Measurements from ENCODE around the gene NEK6.

The NEK6 gene

DNA sequence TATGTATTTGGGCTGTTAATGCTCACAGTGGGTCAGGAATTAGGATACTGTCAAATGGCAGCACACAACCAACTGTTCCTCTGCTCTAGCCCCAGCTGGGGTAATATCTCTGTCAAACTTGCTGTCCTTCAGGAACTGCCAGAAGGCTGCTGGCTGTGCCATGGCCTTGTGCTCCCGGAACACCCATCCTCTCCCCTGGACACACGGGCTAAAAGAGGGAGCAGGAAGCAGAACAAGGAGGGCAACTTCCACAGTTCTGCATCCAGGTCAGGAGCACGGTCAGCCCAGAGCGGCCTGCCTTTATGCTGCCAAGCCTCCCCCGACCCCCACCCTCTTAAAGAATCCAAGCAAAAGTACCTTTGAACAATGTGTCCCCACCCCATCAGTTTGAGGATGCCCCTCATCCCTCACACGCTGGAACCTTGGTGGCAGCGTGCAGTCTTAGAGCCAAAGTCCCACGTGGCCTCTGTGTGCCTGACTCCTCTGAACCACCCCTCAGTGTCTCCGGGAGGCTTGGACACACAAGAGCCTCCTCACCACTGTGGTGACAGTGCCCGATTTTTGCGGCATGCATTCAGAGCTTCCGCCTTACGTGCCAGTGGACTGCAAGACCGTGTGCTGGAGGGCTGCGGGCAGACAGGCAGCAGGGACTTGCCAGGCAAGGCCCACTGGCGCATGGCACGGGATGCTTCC is 96.7 kb downstream of the NEK6 start:
- DNase-seq (ENCODE audit: low spot score) = no peak

DNA sequence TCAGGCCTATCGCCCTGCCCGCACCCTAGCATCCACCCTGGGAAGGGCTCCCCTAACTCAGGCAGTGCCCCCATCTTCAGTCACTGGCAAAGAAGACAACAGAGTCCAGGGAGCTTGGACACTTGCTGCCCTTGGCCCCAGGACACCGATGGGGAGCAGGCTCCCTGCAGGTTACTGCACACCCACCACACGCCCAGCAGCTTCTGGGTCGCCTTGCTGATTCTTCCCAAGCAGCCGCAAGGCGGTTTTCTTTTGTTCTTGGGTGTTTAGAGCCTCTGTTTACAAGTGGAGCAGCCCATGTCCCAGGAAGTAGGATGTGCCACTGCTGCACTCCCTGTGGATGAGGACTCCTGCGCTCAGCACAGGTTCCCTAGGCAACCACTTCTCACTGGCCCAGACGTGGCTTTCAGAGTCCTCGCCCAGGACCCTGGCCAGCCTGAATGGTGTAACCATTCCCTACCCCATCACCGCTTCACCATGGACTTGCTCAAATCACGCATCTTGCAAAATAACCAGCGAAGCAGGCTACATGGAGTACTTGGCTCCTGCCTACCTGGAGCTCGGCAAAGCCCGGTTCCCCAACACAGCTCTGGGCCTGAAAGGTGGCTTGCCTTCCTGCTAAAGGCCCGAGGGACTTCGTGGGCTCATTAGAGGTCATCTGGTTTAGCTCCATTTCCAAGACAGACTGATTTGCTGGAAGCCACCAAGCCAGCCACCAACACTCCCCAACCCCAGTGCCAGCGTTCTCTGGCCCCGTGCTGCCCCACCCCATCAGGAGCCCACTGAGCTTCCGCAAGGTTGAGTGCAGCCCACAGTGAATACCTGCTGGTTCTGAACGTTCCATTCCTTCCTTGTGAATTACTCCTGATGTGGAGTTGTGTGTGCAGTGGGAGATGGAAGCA is 97.5 kb downstream of the NEK6 start:
- no peak for DNase-seq (ENCODE audit: low spot score)

DNA sequence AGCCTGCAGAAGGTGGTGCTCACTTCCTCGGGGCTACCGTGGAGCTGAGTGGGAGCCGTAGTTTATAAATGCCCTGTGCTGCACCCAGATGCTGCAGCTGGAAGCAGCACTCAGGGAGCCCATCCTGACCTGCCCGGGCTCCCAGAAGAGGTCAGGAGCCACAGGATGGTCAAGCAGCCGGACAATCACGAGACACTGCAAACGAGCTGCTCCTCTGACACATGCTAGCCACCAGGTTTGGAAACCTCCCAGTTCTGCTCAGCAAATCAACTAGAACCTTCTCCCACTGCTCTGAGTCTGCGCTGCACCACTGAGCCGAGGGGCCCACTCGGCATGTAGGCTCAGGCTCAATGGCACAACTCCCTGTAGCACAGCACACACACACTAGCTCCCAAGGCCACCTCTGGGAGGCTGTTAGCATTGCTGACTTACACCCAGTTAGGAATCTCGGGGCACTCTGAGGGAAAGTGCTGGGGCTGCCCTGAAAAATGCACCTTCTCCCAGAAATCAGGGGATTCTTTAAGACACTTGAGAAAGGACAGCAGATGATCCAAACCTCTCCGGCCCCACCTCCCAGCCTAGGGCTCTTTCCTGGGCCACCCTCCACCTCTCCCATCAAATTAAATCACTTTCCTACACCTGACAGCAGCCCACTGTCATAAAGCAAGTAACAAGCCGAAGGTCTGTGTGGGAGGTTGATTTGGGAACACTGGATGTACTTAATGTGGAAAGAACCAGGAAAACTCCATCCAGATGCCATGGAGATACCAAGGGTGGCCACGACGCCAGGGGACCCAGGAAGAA is 98.4 kb downstream of the NEK6 start:
- DNase-seq (ENCODE audit: low spot score) = no peak

DNA sequence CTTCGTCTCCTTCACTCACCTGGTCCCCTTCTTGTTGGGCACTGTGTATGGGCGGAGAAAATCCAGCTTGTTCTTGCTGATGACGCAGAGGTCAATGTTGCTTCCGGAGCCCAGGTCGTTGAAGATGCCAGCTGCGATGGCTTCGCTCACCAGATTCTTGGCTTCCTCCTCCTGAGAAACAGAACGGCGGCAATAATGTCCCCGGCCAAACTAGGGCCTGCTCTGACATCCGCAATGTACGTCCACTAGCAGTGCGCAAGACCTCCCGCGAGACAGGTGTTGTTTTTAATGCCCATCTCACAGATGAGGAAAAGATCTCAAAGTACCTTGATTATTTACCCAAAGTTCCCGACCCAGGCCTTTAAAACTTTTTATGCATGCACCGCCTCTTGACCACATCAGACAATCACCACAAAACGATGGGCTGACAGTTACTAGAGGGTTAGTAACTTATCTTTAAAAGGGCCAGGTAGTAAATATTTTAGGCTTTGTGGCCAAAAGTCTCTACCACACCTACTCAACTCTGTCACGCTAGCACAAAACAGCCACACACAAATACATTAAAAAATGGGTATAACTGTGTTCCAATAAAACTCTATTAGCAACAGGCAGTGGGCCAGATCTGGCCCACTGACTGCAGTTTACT is 99.1 kb downstream of the NEK6 start:
- DNase-seq (ENCODE audit: low spot score) = no peak

DNA sequence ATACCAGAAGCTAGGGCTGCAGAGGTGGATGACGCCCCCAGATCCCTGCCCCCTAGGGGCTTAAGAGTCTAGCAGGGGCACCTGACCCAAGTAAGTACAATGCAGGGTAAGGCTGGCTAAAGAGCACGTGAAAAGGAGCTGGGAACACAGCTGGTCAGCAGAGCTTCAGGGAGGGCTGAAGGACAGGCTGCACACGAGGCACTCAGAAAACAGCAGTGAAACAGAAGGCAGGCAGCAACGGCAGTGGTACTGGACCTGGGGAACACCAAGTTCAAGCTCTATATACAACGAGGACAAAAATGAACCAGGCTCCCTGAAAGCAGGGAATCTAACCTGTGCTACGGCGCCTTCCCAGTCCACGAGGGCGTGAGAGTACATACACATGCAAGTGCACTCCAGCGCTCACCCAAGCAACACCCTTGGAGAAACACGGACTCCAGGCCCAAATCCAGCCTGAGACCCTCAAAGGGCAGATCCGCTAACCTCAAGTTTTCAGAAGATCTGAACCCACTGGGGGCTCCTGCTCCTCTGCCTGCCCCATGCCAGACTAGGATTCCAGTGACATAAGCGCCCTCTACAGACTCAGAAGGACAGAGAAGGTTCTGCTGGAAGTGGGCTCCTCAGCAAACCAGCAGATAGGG is 100.1 kb downstream of the NEK6 start:
- DNase-seq (ENCODE audit: low spot score) = no peak

DNA sequence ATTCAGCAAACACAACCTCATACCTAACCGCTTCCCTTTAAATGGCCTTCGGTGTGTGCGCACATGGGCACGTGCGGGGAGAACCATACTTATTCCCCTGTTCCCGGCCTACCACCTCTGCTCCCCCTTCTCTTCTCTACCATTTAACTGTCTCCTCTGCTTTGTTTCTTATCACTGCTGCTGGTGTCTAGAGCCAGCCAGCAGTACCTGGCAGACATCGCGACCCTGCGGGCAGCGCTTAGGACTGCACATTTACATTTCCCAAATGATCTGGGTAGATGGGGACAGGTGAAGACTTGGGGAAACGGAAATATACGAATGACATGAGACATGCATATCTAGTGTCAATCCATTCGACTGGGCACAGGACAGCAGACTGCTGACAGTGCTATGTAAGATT is 100.9 kb downstream of the NEK6 start:
- no peak for DNase-seq (ENCODE audit: low spot score)

DNA sequence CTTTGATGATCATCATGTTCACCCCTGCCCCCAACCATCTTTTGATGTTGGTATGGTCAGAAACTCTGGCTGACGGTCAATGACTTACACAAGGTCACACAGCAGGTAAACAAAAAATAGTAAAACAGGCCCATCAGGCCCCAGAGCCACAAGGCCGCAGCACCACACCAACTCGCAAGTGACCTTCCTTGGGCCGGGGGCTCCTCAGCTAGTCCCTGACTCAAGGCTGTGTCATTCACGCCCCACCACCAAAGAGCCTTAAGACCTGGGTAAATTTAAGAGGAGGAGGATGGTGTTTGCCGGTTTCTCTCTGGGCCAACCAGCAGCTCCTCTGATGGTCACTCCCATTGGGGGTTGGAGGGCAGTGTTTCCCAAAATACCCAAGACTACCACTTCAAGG is 101.7 kb downstream of the NEK6 start:
- DNase-seq (ENCODE audit: low spot score) = no peak

DNA sequence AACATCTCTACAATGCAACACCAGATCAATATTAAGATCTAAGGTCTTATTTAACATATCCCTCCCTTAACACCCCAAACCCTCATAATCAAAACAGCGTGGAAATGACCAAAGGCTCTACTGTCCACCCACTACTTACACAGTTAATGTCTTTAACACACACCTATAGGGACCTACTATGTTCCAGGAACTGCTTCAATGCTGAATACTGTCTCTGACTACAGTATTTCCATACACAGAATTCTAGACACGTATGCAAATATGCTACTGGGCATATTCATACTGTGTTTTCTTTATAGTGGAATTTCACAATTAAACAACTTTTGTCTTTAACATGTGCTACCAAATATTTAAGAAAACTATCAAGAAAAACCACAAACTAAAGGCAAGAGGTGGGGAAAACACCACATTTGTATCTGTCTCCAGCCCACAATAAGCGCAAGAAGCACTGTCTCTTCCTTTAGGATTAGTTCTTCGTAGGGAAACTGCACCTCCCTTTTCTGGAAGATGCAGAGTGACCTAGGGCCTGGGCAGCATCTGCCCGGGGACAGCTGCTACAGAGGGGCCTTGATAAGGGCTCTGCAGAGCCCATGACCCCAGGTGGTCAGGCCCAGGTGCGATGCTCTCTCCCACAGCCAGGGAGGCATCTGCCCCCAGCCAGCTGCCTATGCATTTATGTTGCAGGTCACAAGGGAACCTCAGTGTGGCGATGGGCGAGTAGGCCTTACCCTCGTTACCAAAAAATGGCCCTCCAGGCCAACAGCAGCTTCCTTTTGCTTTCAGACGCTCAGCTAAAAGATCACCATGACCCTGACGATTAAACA is 102.3 kb downstream of the NEK6 start:
- no peak for DNase-seq (ENCODE audit: low spot score)

DNA sequence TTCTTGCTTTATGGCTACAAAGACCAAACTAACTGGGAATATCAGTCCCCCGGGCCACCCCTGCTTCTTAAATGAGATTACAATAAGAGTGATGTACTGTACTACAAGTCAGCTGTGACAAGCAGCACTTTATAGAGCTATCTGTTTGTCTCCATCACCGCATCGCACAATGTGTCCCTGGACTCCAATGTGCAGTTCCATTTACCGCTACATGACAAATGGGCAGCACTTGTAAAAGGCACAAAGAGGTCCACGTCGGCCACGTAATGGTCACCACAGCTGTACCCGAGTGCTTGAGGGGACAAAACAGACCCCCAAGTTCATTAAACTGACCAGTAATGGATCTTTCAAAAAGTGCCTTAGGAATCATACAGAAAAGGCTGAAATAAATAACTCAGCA is 103.4 kb downstream of the NEK6 start:
- DNase-seq (ENCODE audit: low spot score) = no peak

DNA sequence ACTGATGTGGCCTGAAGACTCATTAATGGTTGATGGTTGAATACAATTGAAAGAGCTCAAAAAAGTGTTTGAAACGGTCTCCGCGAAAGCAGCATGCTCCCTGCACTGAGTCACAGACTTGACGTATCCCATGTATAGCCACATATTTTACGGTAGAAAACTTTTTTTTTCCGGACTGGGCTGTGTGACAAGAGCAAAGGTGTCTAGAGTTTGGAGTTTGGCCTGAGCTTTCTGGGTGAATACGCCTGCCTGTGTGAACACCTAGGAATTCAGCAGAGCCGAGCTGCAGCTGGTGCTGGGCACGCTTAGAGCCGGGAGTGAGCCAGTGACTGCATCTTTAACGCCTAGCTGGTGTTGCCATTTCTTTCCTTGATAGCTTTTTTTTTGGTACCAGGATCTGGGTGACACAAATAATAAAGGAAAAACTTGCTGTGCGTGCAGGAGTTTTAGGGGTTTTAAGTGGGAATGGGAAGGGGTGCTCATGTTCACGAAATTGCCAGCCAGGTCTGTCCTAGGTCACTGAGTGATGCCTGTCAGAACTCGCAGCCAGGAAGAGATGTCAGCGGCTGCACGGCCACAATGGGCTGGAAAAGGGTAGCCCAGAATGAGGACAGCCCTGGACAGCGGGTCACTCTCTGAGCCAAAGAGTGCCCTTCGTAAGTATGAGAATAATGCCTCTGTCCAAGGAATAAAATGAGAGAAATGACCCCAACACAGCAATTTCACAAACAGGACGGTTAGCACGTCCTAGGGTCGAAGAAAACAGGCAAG is 105.8 kb downstream of the NEK6 start:
- DNase-seq (ENCODE audit: low spot score) = no peak

DNA sequence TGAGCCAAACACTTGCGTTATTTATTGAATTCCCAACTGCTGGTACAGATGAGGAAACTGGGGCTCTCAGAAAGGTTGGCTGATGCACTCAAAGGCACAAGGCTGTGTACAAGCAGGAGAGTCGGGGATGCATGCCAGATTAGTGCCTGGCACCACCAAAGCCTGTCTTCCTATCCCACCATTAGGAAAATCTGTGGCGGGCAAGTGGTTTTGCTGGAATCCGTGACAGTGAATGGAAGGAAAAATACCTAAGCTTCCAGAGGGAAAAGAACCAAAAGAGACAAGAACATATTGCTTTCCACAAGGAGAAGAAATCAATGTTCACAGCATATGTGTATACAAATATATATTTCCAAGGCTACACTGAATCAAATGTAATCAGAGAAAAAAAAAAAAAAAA is 106.4 kb downstream of the NEK6 start:
- DNase-seq (ENCODE audit: low spot score) = no peak

DNA sequence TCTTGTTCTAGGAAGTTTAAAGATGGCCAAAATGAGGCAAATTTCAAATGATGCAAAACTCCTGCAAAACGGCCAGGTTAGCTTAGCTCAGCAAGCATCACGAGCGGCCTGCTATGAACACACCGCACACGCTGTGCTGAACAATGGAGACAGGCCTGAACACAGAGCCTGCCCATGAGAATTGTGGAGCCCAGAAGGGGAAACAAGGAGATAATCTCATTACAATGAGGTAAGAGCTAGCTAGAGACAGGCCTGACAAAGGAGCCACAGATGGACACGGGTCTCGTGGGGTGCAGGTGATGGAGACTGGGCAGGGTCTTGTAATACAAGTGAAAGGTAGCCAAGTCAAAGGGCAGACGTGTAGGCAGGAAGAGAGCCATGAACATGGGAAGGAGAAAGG is 107.3 kb downstream of the NEK6 start:
- DNase-seq (ENCODE audit: low spot score) = no peak

DNA sequence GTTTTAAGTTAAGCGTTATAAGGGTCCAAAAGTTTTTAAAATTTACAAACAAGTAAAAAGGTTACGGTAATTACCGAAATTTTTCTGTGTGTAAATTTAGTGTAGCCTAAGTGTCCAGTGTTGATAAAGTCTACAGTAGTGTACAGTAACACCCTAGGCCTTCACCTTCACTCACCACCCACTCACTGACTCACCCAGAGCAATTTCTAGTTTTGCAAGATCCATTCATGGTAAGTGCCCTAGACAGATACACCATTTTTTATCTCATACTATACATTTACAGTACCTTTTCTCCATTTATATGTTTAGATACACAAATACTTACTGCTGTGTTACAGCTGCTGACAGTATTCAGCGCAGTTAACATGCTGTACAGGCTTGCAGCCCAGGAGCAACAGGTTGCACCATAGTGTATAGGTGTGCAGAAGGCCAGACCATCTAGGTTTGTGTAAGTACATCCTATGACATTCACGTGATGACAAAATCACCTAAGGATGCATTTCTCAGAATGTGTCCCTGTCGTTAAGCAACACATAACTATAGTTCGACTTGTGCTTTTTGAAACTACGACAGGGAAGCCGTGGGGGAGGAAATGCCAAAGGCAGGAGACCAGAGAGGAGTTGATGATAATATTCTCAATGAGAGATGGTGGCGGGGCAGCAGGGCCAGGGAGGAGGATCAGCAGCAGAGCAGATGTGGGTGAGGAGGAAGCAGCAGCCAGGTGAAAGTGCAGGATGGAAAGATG is 108.9 kb downstream of the NEK6 start:
- no peak for DNase-seq (ENCODE audit: low spot score)

DNA sequence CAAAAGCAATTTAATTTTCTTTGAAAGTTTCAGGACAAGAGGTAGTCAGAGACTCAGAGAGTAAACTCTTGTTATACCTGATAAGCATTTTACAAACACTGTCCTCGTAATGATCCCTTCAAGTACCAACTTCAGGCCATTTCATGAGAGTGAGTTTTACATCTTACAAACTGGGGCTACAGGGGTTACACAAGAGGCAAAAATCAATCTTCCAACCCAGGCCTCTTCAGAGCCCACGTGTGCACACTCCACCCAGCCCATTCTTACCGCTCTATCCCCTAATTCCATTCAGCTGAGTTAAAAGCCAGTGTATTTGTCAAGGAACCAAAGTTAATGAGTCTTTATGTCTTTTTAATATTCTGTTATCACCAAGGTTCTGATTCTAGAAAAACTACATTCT is 110.9 kb downstream of the NEK6 start:
- no peak for DNase-seq (ENCODE audit: low spot score)

DNA sequence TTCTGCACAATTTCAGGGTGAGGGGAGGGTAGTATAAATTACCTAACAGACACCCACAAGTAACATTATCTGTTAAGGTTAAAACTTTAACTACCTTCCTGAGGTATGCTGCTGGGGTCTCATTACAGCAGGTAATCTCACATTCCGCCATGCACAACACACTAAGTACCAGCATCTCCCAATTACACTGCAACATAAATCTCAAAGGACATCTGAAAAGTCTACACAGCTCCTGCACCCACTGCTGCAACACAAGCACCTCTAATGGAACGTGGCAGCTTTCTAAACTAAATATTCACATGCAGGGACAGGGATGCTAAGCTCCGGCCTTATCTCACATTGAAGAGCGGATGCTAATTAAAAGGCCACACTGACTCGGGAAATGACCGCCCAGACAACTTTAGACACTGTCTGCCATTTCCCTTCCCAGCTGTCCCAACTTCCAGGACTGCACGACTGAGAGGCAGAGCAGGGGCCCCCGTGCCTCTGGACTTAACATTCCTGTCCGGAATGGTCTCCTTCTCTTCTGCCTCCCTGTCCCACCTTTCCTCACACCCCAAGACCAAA is 111.6 kb downstream of the NEK6 start:
- no peak for DNase-seq (ENCODE audit: low spot score)

DNA sequence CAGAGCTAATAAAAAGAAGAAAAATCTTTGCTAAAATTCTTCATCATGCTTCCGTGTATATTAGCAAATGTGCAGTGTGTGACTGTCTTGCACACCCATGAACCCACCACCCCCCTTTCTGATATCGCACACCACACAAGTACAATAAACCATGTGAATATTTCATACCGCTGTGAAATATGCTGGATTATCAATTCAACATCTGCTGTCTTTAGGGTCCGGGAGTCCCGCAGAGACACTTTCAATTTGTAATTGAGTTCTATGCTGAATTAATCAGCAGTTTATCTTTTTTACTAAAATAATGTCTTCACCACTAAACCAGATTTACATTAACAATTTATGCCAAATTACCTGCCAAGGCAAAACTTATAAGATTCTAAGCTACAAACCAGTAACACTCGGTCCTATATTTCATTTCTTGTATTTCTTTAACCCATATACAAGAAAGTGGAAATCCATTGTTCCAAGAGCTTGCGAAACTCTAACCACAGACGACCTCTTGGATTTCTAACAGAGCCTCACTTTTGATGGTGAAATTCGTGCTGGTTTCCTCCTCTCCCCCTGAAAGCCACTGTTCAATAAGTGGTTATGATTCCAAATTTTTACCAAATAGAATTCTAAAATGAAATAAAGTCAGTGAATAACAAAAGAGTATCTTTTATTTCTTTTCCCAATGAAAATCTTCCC is 113.3 kb downstream of the NEK6 start:
- no peak for DNase-seq (ENCODE audit: low spot score)

DNA sequence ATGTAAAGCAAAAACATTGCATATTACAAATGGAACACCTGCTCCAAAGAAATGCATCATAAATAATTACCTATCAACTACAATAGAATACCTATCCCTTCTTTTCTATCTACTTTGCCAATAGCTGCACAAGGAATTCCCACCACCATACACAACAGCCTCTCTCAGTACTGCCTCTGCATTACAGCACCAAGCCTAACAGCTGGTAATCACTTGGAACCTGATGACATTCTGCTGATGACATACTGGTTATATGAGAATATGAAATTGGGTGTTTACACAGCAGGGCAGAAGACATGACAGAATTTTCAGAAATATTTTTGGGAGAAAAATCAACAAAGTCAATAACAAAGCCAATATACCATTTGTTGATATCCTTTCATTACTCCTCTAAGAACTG is 114.3 kb downstream of the NEK6 start:
- no peak for DNase-seq (ENCODE audit: low spot score)

DNA sequence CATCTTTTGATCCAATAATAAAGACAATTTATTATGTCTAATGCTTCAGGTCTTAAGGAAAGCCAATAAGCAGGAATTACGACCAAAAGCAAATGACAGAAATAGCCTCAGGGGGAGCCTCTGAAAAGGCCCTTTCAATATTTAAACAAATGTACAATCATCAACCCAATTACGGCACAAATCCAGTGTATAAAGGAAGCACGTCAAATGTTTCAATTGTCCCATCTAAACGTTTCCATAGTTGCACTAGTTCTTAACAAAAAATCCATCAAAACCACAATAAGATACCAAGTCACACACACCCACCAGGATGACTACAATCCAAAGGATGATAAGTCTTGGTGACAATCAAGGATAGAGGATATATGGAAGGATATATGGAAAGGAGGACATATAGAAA is 115.6 kb downstream of the NEK6 start:
- DNase-seq (ENCODE audit: low spot score) = no peak

Measured in activated CD4-positive, alpha-beta T cell treated with anti-CD3 and anti-CD28 coated beads, Interleukin-2, Interleukin-4, amounts not matched to agents 100 ng/mL and 50 ng/mL, durations not matched to agents 16 hours and 8 hours (primary cell).